NCI-H510A treated with DMSO at 0.1 percent for 48 hours (cell line): Measurements from ENCODE around the gene HLTF.
"Not testable (repeated sequence)": the region's sequence is repeated elsewhere in the genome, so short reads cannot be mapped to it uniquely, and the experiment has no call there.

Source experiments
- DNase-seq: peaks from one replicate; lab custom pipeline; 2025; lab: John Stamatoyannopoulos, UW

Gene HLTF

GRCh38 chr3:148991219-148992026 lies 94.9 kb downstream of the HLTF start, which contains the start of gene GYG1:
GYG1 (plus strand) TSS chr3:148991540; CDS start chr3:148991641, 101 bp downstream.
- DNase-seq: peak; percentile 34

GRCh38 chr3:148990236-148990635 lies 96.1 kb downstream of the HLTF start:
- no peak for DNase-seq

DNA sequence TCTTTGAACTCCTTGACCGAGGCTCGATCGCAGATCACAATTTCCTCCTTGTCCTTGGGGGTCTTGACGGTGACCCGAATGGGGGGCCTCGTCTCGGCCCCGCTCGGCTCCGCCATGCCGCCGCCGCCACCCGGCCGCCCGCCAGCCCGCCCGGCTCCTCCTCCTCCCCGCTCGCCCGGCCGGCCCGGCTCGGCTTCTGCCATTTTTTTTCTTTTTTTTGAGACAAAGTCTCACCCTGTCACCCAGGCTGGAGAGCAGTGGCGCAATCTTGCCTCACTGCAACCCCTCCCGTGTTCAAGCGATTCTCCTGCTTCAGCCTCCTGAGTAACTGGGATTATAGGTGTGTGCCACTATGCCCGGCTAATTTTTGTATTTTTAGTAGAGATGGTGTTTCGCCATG lies 98.8 kb downstream of the HLTF start:
- DNase-seq: not testable (repeated sequence)

DNA sequence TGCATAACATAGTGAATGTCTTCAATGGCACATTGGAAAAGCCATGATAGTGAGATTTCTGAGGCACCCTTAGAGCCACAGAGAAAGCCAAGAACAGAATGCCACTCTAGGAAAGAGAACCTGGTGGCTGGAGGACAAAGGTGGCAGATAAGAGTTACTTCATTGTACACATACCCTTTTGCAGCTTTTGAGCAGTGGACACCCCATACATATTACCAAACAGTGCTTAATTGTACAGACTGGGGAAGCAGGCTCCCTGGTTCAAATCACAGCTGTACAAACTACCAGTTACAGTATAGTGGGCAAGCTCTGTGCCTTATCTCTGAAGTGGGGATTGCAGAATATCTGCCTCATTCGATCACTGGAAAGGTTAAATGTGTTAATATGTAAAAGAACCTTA lies 105.1 kb downstream of the HLTF start:
- DNase-seq: no peak
